HepG2 (cell line): ENCODE measurements around the gene MPPE1. TPM values are rescaled to one million over a fixed set of nuclear protein-coding genes. Genes with fewer than 3 reads are reported as not detected.

ENCODE experiments used
- AKAP8 ChIP-seq: sonication (generic); formaldehyde crosslinking; IDR thresholded peaks from 2 replicates; pipeline ENCODE4 v1.5.1; 2020; ENCODE audit warnings: mild to moderate bottlenecking, missing genetic modification reagents
- DMAP1 ChIP-seq: IDR thresholded peaks from 2 replicates; pipeline ENCODE4 v1.6.1; 2016
- E2F5 ChIP-seq: sonication (generic); formaldehyde crosslinking; conservative IDR thresholded peaks from 2 replicates; pipeline ENCODE4 v1.4.0; 2020; ENCODE audit warnings: missing genetic modification reagents
- EHMT2 ChIP-seq: fragments of 200-600 bp; sonication (generic); IDR thresholded peaks from 2 replicates; pipeline ENCODE4 v1.7.0; 2017; ENCODE audit warnings: antibody characterized with exemption, low read depth, low read length, borderline replicate concordance
- GATAD1 ChIP-seq: IDR thresholded peaks from 2 replicates; pipeline ENCODE4 v1.6.1; 2016; ENCODE audit warnings: missing genetic modification reagents, missing compliant biosample characterization
- HOMEZ ChIP-seq: IDR thresholded peaks from 2 replicates; pipeline ENCODE4 v1.6.1; 2016; ENCODE audit warnings: low read depth
- IRF9 ChIP-seq: sonication (generic); formaldehyde crosslinking; IDR thresholded peaks from 2 replicates; pipeline ENCODE4 v1.8.0; 2022; ENCODE audit warnings: missing genetic modification reagents, mild to moderate bottlenecking, borderline replicate concordance
- KLF12 ChIP-seq: sonication (generic); formaldehyde crosslinking; IDR thresholded peaks from 2 replicates; pipeline ENCODE4 v1.4.0; 2020; ENCODE audit warnings: missing genetic modification reagents, borderline replicate concordance
- MLXIP ChIP-seq: sonication (generic); formaldehyde crosslinking; IDR thresholded peaks from 2 replicates; pipeline ENCODE4 v1.9.0; 2021; ENCODE audit warnings: missing genetic modification reagents, borderline replicate concordance
- NBN ChIP-seq: fragments of 450-650 bp; conservative IDR thresholded peaks from 2 replicates; pipeline ENCODE4 v1.6.1; 2017
- POGK ChIP-seq: sonication (generic); formaldehyde crosslinking; conservative IDR thresholded peaks from 2 replicates; pipeline ENCODE4 v1.8.0; 2022; ENCODE audit warnings: mild to moderate bottlenecking, moderate library complexity, missing genetic modification reagents
- POLR2AphosphoS2 ChIP-seq: IDR thresholded peaks from 2 replicates; pipeline ENCODE4 v1.6.1; 2011; ENCODE audit warnings: low read depth, low read length, improper control_type of control experiment
- RAD21 ChIP-seq: fragments of 450-650 bp; formaldehyde crosslinking; IDR thresholded peaks from 2 replicates; pipeline ENCODE4 v1.5.0; 2020; ENCODE audit warnings: mild to moderate bottlenecking
- SSRP1 ChIP-seq: IDR thresholded peaks from 2 replicates; pipeline ENCODE4 v1.6.1; 2016; ENCODE audit warnings: control low read depth
- ZBTB7B ChIP-seq: sonication (generic); formaldehyde crosslinking; IDR thresholded peaks from 2 replicates; pipeline ENCODE4 v1.4.0; 2020; ENCODE audit warnings: missing genetic modification reagents
- ZNF101 ChIP-seq: sonication (generic); formaldehyde crosslinking; IDR thresholded peaks from 2 replicates; pipeline ENCODE4 v1.4.0; 2020; ENCODE audit warnings: mild to moderate bottlenecking, low read depth, missing genetic modification reagents, borderline replicate concordance
- ZNF18 ChIP-seq: sonication (generic); formaldehyde crosslinking; IDR thresholded peaks from 2 replicates; pipeline ENCODE4 v1.8.0; 2022; ENCODE audit warnings: mild to moderate bottlenecking, missing genetic modification reagents; ENCODE audit not compliant: insufficient replicate concordance
- ZNF678 ChIP-seq: sonication (generic); formaldehyde crosslinking; IDR thresholded peaks from 2 replicates; pipeline ENCODE4 v1.4.0; 2020; ENCODE audit warnings: mild to moderate bottlenecking, missing genetic modification reagents
- ZNF878 ChIP-seq: sonication (generic); formaldehyde crosslinking; IDR thresholded peaks from 2 replicates; pipeline ENCODE4 v1.8.1; 2023; ENCODE audit warnings: mild to moderate bottlenecking, missing genetic modification reagents, moderate library complexity
- polyA plus RNA-seq, 8 experiments: library from polyadenylated mRNA; depleted of rRNA in 3 of 8; stranded (reverse) in 7 of 8; unstranded in 1 of 8; fragments of >200 nt; fragmentation: Illumina TruSeq in 4 of 8; extraction: Trizol in 4 of 8; gene quantifications; 2 replicates each; pipeline versions ENCODE4 v1.2.1 to v1.2.3, GENCODE V29; 2011 to 2016; ENCODE audit warnings: low read depth in 4 of 8, missing spikeins in 1 of 8, mixed read lengths in 1 of 8; ENCODE audit not compliant: insufficient read depth in 1 of 8
- total RNA-seq, 5 experiments: library from RNA; depleted of rRNA; stranded (reverse); fragments of >200 nt; fragmentation: Illumina TruSeq; extraction: Trizol; gene quantifications; 2 replicates each; pipeline ENCODE4 v1.2.3, GENCODE V29; 2016; ENCODE audit warnings: low read depth in 1 of 5

MPPE1 gene
- total and polyA plus RNA-seq, 2 of the 13 experiments (the other 11 are each of a cell fraction or from before 2014, with no cell fraction given): 9.6 to 11.9 TPM

- TF ChIP-seq SSRP1 (CRISPR knock-in tag) (no peak), HOMEZ (CRISPR knock-in tag) (no peak), POGK (CRISPR knock-in tag) (peak; percentile 63), POLR2AphosphoS2 (no peak), IRF9 (CRISPR knock-in tag) (peak; percentile 80; the same call in 1 of the 2 replicates), ZBTB7B (CRISPR knock-in tag) (peak; percentile 37; the same call in 1 of the 2 replicates), E2F5 (CRISPR knock-in tag) (no peak), ZNF678 (CRISPR knock-in tag) (peak; percentile 76; the same call in 1 of the 2 replicates), ZNF101 (no peak), AKAP8 (CRISPR knock-in tag) (0 out of 2 replicates have a peak, but pooled peaks have one; percentile 6), ZNF878 (peak; percentile 52; the same call in 1 of the 2 replicates), GATAD1 (CRISPR knock-in tag) (peak; percentile 57; the same call in 1 of the 2 replicates), NBN (no peak), RAD21 (CRISPR knock-in tag) (no peak), KLF12 (CRISPR knock-in tag) (0 out of 2 replicates have a peak, but pooled peaks have one; percentile 28), EHMT2 (no peak), MLXIP (CRISPR knock-in tag) (no peak), DMAP1 (CRISPR knock-in tag) (peak; percentile 82), ZNF18 (CRISPR knock-in tag) (peak; percentile 73)
Observed at GRCh38 chr18:11908182-11909060, at the start of gene MPPE1 (continued).
